GM21786 (cell line): ENCODE data around the gene LSMEM2.

Source experiments
- ATAC-seq: cut with Tn5 transposase; IDR thresholded peaks from one replicate; pipeline ENCODE4 v1.9.1; 2021; ENCODE audit not compliant: unreplicated experiment

Gene LSMEM2

DNA sequence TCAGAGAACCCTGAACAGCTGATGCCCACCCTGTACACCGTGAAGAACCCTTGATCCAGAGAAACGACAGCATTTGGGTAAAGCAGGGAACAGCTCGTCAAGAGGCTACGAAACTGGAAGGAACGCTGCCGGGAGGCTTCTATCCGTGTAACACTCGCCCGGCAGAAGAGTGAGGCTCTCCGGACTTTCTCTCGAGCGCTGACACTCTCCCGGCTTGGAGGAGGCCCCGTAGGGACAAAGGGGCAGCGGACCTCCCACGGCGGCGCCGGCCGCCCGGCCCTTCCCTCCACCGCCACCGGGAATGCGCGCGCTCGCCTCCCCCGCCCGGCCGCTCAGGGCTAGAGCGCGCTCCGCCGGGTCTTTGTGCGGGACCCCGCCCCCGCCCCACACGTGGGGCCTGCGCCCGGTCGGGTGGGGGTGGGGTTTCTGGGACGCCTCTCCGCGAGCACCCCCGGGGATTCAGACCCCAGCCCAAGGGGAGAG, 42.0 kb downstream of the LSMEM2 start:
- ATAC-seq = peak; percentile 46

DNA sequence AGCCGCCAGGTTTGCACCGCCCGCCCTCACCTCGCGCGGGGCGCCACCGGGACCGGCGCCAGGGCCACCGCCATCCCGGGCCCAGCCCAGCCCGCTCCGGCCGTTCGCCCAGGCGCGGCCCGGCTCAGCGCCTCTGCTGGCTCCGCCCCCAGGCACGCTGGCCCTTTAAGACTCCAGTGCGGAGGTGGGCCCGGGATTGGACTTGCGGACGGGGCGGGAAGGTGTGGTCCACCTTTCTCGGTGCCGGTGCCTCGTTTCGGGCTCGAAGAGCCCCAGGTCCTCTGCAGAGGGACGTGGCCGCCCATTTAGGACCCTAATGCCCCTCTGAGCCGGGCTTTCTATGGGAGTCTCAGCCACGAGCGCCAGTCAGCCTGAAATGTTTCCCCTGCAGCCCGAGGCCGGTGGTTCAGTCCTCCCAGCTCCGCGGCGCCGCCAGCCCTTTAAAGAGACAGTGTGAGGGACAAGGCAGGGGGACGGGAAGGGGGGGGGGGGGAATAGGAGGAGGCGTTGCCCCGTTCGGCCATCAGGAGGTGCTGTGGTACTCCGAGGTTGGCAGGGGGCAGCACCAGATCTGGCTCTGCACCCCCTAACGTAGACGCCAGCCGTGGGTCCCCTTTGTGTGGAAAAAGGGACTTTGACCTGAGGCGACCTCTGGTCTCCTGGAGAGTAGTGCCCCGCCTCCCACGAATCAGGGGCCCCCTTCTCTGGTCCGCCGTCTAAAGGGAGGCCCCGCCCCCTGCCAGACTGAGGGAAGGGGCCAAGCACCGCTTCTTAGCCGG, 42.6 kb downstream of the LSMEM2 start:
- ATAC-seq = peak; percentile 90

DNA sequence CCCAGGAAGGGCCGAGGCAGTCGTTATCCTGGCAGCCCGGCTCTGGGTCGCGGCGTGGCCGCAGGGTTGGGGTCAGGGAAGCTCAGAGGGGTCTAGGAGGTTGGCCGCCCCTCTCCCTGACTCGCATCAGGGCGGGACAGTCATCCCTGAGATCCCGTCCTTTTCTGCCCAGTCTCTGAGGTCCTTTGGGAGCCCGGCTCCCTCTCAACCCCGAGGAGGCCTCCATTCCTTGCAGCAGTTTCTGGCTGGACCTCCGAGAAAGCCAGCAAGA, 43.2 kb downstream of the LSMEM2 start:
- no peak for ATAC-seq

DNA sequence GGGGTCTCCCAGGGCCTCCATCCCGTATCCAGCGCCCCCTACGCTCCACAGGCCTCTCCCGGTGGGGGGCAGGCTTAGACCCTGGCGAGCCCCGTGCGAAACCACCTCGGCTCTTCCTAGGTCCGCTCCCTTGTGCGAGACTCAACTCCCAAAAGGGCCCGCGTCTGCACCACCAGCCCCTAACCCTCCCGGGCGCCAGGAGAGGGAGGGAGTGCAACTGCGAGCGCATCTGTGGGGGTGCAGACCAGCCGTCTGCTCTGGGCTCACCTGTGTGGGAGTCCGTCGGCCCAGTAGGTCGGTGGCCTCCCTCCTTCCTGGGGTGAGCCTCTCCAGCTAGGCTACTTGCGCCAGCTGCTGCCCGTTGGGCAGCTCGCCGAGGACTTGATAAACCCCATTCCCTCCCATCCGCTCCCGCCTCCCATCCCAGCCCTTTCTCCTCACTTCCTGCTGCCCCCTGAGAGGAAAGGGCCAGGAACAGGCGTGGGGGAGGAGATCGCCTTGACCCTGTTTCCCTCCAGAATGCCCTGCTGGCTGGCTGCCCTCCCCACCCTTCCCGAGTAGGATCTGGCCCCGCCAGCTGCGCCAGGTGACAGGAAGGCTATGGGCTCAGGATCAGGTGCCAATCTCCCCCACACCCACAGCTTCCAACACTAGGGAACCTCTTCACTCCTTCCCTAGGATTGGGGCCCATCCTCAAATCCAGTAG, 43.7 kb downstream of the LSMEM2 start, which contains the start of gene HYAL2:
Gene HYAL2 (minus strand): TSS at position 360 of the 706 bp plus-strand sequence. CDS start 2,256 bp downstream, outside the sequence.
- no peak for ATAC-seq

DNA sequence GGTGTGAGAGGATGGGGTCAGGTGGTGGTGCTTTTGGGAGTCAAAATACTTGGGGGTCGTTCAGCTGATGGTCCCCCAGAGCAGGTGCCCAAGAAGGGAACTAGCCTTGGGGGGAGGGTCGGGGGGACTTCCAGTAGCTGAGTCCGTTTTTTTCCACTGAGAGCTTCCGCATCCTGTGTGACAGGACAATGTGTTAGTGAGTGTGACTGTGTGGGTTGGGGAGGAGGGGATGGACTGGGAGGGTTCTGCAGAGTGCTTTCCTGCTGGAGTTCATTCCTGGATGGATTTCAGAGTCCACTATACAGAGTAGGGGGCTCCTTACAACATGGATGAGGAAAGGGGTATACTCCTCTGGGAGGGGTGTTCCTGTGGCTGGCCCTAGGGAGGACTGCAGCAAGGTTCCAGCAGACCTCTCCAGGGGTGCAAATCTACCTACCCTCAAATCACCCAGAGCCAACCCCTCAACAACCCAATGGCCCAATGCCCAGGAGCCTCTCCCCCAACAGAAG, 44.3 kb downstream of the LSMEM2 start:
- ATAC-seq = no peak

DNA sequence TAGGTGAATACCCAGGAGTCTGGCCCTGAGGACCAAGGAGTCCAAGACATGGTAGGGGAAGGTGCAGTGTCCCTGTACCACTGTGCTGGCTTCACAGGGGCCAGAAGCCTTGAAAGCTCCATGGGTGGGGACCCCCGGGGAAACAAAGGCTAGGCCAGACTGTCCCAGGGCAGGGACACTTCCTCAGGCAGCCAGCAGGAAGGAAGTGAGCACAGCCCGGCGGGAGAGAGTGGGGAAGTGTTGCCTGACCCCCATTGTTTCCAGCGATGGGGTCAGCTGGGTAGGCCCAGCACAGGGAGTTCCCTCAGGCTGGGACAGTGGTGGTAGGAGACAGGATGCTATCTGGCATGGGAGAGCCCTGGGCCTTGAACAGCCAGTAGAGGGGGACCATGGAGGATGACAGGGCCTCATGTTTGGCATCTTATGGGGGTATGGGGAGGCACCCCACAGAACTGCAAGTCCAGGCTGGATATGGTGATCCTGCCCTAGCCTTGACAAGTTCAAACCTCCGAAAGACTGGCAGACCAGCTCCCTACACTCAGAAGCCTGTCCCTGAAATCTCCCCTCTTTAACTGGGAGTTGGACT, 44.8 kb downstream of the LSMEM2 start:
- no peak for ATAC-seq

DNA sequence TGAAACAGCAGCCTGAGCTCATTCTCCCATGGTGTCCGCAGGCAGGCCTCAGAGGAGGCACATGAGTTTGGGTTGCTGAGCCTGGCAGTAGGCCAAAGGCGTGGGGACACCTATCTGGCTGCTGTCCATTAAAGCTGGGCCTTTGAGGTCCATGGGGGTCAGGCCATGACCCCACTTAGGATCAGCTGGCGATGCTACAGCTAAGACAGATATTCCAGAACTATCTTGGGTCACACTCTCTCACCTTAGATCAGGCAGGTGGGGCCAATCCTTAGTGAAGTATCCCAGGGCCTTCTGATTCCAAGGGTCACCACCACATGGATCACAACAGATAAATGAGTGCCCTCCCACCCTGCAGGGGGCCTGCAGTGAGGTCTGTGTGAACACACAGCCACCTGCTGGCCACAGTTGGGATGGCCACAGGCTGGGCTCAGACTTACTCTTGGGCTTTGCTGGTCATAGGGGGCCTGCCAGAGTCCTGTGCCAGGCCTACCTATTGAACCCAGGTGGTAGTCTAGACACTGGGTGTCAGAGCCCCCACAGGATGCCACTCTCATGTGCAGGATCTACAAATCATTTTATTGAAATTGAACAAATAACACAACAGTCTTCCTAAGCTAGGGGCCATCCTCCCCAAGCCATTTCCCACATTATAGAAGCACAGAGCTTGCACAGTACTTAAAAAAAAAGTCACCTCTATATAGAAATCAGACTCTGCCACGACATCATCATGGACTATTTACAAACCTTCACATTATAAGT, 45.6 kb downstream of the LSMEM2 start:
- ATAC-seq = no peak

DNA sequence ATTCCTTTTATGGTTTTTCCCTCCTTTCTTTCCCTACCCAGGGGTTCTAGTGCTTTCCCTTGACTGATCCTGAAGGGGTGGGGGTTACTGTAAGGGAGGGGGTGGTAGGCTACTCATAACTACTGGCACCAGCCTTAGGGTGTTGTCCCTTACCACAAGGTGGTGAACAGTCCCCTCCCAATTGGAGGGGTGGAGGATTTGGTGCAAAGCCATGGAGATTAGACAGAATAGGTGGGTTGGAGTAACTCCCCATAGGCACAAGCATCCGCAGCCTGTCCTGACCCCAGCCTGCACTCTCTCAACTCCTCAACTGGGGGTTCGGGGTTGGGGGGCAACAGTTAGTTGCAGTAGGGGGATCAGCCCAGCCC, 46.2 kb downstream of the LSMEM2 start:
- ATAC-seq = no peak

DNA sequence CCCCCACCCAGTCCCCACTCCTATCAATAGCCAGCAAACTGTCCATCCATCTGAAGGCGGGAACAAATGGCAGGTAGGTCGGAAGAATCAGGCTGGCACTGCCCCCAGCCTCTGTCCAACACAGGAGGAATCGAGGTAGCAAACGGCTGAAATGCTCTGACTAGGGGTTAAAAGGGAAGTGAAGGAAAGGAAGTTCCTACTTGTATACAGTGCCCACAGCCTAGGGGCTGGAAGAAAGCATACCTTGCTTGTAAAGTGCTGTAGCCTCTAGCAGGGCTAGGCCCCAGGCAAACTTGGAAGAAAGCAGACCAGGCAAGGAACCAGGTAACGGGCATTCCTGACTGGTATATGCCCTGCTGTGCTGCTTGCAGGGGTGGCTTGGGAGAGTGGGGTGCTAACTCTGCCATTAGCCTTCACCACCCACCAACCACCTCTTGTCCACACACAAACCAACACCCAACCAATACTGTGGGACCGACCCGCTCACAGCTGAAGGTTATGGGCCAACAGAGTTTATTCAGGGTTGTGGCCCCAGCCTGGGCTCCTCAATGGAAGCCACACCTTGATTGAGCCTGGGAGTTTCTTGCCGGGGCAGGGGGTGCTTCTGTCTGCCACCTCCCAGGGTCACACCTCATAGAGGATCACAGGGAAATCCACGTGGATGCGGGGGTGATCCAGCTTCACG, 46.8 kb downstream of the LSMEM2 start:
- no peak for ATAC-seq

DNA sequence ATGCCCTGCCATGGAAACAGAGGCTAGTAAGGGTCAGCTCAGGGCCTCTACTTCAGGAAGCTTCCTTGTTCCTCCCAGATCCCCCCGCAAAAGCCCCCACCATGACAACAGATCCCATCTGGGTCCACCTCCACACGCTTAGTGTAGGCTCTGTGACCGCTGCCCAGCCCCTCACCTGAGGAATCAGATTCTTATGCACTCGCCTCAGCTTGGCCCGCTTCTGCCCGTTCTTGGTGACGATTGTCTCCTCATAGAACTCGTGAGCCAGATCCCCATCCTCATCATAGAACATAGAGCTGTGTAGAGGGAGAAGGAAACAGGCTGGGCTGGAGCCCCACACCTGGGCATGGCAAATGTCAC, 47.3 kb downstream of the LSMEM2 start:
- no peak for ATAC-seq

DNA sequence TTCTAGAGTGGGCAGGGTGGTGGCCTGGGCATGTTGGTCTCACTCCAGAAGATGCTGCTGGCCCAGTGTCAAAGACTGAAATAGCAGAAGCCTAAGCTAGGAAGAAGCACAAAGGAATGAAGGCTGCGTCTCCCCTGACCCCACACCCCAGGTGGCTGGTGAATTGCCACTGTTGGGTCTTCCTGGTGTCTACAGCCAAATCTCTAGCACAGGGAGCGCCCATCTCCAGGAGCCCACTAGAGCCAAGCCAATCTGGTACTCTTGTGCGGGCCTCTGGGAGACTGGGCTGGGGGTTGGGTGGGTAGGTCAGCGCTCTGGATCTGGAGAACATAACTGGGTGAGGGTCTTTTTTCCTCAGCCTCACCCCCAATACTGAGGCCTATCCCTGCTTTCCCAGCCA, 48.2 kb downstream of the LSMEM2 start:
- no peak for ATAC-seq

DNA sequence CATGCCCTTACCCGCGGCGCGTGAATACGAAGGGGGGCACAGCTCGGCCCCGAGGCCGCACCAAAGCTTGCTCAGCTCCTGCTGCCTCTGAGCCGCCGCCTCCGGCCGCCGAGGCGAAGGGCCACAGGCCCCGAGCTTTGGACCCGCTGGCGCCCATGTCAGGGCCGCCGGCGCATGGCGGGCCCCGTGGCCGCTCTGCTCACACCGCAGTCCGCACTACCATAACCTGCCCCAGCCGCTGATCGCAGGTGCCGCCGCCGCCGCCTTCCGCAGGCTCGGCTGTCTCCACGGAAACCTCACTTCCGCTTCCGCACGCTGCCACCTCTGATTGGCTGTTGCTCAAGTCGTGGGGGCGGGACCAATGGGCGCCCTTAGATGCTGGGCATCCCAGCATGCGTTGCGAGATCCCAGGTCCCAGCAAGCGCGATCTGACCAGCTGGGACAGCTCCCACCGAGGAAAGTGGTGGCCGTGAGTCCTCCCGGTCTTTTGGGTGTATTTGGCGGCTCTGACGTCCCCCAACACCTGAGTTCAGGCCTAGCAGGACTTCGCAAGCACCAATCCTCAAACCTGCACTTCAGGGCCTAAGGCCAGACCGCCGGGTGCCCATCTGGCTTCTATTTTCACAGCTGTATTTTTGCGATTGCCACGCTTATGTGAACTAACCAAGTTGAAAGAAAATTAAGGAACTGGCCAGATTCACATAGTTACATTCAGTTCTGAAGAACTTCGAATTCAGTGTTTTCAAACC, 49.2 kb downstream of the LSMEM2 start, which contains the start of gene TUSC2:
Gene TUSC2 (minus strand): TSS at position 281 of the 749 bp plus-strand sequence. CDS start 124 bp downstream, at position 157.
- ATAC-seq = peak; percentile 93

DNA sequence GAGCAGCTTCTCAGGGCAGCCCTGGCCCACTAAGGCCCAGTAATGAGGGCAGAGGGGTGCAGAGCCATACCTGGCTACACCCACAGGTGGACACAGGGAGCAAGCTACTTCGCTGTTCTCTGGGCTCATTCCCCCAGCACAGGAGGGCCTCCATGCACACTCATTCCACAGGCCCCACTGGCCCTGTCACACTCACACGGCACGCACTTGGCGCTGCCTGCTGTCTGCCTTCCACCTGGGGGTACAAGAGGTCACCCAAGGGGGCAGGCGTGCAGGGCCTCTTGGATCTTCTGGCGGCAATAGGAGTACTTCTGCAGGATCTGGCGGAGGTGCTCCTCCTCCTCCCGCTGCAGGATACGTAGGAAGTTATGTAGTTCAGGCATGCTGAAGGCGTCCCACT, 51.4 kb downstream of the LSMEM2 start:
- ATAC-seq = no peak

DNA sequence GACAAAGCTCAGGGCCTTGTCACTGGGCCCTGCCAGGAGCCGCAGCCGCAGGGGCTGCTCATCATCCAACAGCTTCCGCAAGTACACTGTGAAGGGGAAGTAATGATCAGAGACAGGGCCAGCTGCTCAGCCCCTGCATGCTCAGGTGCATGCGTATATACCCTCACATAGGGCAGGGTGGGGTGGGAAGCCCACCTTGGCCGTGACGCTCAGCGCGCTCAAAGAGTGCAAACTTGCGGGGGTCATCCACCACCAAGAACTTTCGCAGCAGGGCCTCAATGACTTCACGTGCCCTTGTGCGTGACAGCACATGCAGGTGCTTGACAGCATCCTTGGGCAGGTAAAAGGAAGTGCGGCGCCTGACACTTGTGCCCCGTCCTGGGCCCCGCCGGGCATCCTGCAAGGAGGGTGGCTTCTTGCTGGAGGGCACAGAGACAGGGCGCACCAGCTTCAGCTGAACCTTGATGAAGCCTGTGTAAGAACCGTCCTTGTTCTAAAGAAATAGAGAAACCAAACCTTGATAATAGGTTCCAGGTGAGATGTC, 52.5 kb downstream of the LSMEM2 start:
- no peak for ATAC-seq

DNA sequence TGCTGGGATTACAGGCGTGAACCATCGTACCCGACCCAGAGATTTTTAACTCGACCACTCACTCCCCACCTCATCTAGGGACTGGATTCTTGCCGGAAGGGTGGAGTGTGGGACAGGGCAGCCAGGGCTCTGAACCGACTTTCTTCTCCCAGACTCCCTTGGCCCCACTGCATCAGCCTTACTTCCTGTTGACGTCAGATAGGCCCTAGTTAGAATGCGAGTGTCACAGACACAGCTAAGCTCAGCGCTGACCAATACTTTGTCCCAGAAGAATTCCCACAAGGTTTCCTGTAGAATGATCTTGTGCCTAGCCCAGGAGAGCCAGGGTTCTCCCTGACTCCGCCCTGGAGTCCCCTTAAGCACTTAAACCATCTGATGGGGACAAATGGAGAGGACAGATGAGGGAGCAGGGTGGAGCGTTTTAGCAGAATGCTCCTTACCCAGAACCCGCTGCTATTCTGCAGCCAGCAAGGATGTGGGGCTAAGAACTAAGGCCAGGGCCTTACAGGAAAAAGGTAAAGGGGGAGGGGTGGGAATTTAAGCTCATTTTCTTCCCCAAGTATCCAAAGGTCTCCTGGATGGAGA, 54.9 kb downstream of the LSMEM2 start:
- no peak for ATAC-seq

DNA sequence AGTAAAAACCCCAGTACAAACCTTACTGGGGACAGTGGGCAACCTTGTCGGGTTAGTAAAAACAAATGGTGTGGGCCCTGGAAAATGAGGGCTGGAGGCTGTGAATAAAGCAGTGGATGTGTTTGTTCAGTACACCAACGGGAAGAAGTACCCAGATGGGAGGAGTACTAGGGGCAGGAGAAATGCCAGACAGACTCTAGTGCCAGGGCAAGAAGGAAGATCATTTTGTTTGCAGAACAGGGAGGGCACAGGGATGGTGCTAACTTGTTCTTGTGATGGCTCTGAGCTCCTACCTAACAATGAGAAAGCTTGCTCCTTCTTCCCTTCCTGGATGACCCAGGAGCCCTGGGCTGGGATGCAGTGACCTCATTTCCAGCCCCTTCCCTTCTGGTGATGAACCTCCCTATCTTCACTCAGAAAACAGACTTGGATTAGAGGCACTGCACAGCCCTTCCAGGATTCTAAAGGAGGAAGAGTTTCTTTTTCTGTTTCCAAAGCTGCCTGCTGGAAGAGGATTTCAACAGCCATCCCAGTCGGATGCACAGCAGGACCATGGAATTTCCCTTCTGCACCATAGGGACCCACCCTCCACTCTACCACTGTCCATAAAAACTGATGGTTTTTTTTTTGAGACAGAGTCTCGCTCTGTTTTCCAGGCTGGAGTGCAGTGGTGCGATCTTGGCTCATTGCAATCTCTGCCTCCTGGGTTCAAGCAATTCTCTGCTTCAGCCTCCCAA, 55.6 kb downstream of the LSMEM2 start:
- ATAC-seq = no peak

DNA sequence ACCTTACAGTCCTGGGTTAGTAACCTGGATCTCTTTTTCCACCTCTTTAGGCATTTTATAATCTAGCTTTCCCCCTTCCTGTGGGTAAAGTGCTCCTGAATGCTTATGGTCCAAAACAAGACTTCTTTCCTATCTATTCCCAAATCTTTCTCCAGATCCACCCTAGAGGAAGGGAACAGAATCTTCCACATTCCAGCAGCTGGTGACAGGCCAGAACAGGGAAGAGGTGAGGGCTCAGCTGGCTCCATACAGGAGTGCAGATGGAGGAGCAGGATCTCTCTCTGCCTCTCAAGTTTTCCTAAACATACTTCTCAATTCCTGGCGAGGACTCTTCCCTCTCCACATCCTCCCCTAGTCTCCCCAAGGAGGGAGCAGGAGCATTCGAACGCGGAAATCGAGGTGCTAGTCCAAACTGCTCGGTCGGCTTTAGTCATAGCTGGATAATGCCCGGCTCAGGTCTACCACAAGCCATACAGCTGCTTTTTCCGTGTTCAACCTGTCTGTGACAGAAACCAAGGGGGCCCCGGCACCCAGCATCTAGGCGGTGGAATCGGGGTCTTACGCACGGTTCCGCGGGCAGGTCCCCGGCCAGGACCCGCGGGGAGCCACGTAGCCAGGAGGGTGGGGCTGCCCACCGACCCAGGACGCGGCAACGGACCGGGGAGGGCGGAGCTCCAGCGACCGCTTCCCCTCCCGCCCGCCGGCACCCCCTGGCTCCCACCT, 57.7 kb downstream of the LSMEM2 start:
- peak; percentile 16 for ATAC-seq
